Measurements from ENCODE around the gene ZBTB46.

DNA sequence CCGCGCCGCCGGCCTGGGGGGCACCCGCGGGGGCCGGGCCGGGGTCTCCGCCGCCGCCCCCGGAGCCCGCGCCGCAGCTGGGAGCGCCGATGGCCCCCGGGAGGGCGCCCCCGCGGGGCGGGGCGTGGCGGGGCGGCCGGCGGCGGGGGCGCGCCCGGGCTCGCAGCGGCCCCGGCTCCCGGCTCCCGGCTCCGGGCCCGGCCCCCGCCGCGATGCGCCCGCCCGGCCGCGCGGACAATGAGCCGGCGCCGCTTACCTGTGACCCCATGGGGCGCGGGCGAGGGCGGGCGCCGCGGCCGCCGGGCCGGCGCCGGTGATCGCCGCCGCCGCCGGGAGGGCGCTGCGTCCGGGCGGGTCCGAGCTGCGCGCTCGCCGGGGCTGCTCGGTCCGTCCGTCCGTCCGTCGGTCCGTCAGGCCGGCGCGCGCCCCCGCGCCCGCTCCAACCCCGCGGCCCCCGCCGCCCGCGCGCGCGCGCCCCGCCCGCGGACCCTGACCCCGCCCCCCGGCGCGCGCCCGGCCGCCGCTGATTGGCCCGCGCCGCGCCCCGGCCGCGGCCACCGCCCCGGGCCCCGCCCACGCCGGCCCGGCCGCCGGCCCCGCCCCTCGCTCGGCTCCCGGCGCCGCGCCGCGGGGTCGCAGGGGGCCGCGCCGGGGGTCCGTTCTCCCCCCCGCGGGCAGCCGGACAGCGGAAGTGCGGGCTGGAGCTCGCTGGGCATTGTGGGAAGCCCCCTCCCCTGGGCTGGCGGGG, at the start of gene ZBTB46:
- TF ChIP-seq, protein P1, sequence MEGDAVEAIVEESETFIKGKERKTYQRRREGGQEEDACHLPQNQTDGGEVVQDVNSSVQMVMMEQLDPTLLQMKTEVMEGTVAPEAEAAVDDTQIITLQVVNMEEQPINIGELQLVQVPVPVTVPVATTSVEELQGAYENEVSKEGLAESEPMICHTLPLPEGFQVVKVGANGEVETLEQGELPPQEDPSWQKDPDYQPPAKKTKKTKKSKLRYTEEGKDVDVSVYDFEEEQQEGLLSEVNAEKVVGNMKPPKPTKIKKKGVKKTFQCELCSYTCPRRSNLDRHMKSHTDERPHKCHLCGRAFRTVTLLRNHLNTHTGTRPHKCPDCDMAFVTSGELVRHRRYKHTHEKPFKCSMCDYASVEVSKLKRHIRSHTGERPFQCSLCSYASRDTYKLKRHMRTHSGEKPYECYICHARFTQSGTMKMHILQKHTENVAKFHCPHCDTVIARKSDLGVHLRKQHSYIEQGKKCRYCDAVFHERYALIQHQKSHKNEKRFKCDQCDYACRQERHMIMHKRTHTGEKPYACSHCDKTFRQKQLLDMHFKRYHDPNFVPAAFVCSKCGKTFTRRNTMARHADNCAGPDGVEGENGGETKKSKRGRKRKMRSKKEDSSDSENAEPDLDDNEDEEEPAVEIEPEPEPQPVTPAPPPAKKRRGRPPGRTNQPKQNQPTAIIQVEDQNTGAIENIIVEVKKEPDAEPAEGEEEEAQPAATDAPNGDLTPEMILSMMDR (conservative IDR thresholded peaks at IDR 0.05): no peak
- TF ChIP-seq ZFX (IDR thresholded peaks at IDR 0.05): no peak

Measured in C4-2B (cell line).